HepG2 (cell line): Measurements from ENCODE around the gene S100A9. TPM values are rescaled to one million over a fixed set of nuclear protein-coding genes. Genes with fewer than 3 reads are reported as not detected.

ENCODE experiments used
- ATAC-seq: fragments of 200-7000 bp; cut with Tn5 transposase; 3 replicates; pipeline ENCODE4 v1.9.1; 2020; ENCODE audit warnings: mild to moderate bottlenecking, moderate library complexity
- BruUV-seq: library from RNA; stranded (reverse); fragments of 400-500 nt; replicated peaks from 2 replicates; lab custom pipeline; 2021; lab: Mats Ljungman, UMichigan
- CTCF ChIA-PET: fragments of 300-600 bp; formaldehyde crosslinking; extraction: SDS; loops from one replicate; lab custom pipeline; 2021; ENCODE audit warnings: low total read pairs, inconsistent platforms, low intra/inter-chr PET ratio; lab: Yijun Ruan, JAX
- POLR2A ChIA-PET: fragments of 350-600 bp; sonication (Branson Sonifier 250); formaldehyde crosslinking; loops from one replicate; lab custom pipeline; 2020; ENCODE audit warnings: antibody characterized with exemption, inconsistent platforms; lab: Yijun Ruan, JAX
- DNase-seq: peaks from one replicate; pipeline ENCODE4 v3.0.0-alpha.2; 2015; ENCODE audit warnings: low spot score
- FAIRE-seq: peaks from 3 replicates; lab custom pipeline; 2011; peaks lifted over from hg19 to GRCh38; lab: Jason Lieb, UNC
- H2AFZ ChIP-seq: one replicate; pipeline ENCODE4 v1.6.1; 2011; ENCODE audit warnings: low read length, inconsistent platforms
- H3K27ac ChIP-seq: fragments of 300-600 bp; 3 replicates; pipeline ENCODE4 v1.8.0; 2011; ENCODE audit warnings: mixed run types, mild to moderate bottlenecking, mixed read lengths, low read length, inconsistent platforms; ENCODE audit not compliant: insufficient read depth; ENCODE audit errors: extremely low read length
- H3K27me3 ChIP-seq, 2 experiments: fragments of 200-600 bp in 1 of 2; 2 replicates in 1 of 2; 3 replicates in 1 of 2; pipeline versions ENCODE4 v1.6.0 to v1.8.0; 2011; ENCODE audit warnings: low read length in 2 of 2, mild to moderate bottlenecking in 2 of 2, moderate library complexity in 2 of 2, inconsistent platforms in 1 of 2; ENCODE audit not compliant: insufficient read depth in 2 of 2, control insufficient read depth in 1 of 2
- H3K36me3 ChIP-seq, 2 experiments: fragments of 200-600 bp in 1 of 2; replicated peaks in 1 of 2; 2 replicates in 1 of 2; 3 replicates in 1 of 2; pipeline versions ENCODE4 v1.5.1 to v1.8.0; 2011; ENCODE audit warnings: low read length in 2 of 2, inconsistent platforms in 1 of 2; ENCODE audit not compliant: insufficient read depth in 2 of 2, control insufficient read depth in 1 of 2
- H3K4me1 ChIP-seq: 2 replicates; pipeline ENCODE4 v1.5.1; 2012; ENCODE audit warnings: low read length, inconsistent platforms; ENCODE audit not compliant: insufficient read depth
- H3K4me2 ChIP-seq: 2 replicates; pipeline ENCODE4 v1.6.0; 2011; ENCODE audit warnings: low read depth, low read length, inconsistent platforms
- H3K4me3 ChIP-seq, 3 experiments: fragments of 200-600 bp in 1 of 3; sonication (generic), shearing (Covaris generic) in 1 of 3; replicated peaks in 1 of 3; 2 replicates each; pipeline ENCODE4 v1.5.1; 2011 to 2016; ENCODE audit warnings: low read length in 3 of 3, inconsistent platforms in 2 of 3, low read depth in 2 of 3, mild to moderate bottlenecking in 2 of 3, control low read depth in 1 of 3, mixed read lengths in 1 of 3; ENCODE audit not compliant: insufficient read depth in 1 of 3
- H3K79me2 ChIP-seq: one replicate; pipeline ENCODE4 v1.6.1; 2011; ENCODE audit warnings: low read length, inconsistent platforms; ENCODE audit not compliant: insufficient read depth
- H3K9ac ChIP-seq: 2 replicates; pipeline ENCODE4 v1.6.0; 2011; ENCODE audit warnings: mild to moderate bottlenecking, low read depth, low read length, inconsistent platforms; ENCODE audit not compliant: insufficient read depth
- H3K9me3 ChIP-seq: 2 replicates; pipeline ENCODE4 v1.5.1; 2012; ENCODE audit warnings: mild to moderate bottlenecking, low read length
- H4K20me1 ChIP-seq: 2 replicates; pipeline ENCODE4 v1.6.0; 2011; ENCODE audit warnings: inconsistent platforms, mild to moderate bottlenecking, low read length, moderate library complexity; ENCODE audit not compliant: insufficient read depth
- ATF5 ChIP-seq: sonication (generic); formaldehyde crosslinking; IDR thresholded peaks from 2 replicates; pipeline ENCODE4 v1.4.0; 2020; ENCODE audit warnings: mild to moderate bottlenecking, low read depth, missing genetic modification reagents
- EHMT2 ChIP-seq: fragments of 200-600 bp; sonication (generic); IDR thresholded peaks from 2 replicates; pipeline ENCODE4 v1.7.0; 2017; ENCODE audit warnings: antibody characterized with exemption, low read depth, low read length, borderline replicate concordance
- ELF3 ChIP-seq: IDR thresholded peaks from 2 replicates; pipeline ENCODE4 v1.6.1; 2016; ENCODE audit warnings: missing genetic modification reagents, missing compliant biosample characterization
- HBP1 ChIP-seq: IDR thresholded peaks from 2 replicates; pipeline ENCODE4 v1.6.1; 2016; ENCODE audit warnings: low read depth, control low read depth
- PTBP1 ChIP-seq: fragments of 200-400 bp; formaldehyde crosslinking; IDR thresholded peaks from 2 replicates; pipeline ENCODE4 v1.6.1; 2018; ENCODE audit warnings: low read length, low read depth; ENCODE audit not compliant: poor library complexity, severe bottlenecking
- RARG ChIP-seq: sonication (generic); formaldehyde crosslinking; IDR thresholded peaks from 2 replicates; pipeline ENCODE4 v1.4.0; 2020; ENCODE audit warnings: low read depth, mild to moderate bottlenecking, missing genetic modification reagents
- ZBTB37 ChIP-seq: sonication (generic); formaldehyde crosslinking; IDR thresholded peaks from 2 replicates; pipeline ENCODE4 v1.4.0; 2020; ENCODE audit warnings: mild to moderate bottlenecking, missing genetic modification reagents
- ZFYVE20 ChIP-seq: sonication (generic); formaldehyde crosslinking; IDR thresholded peaks from 2 replicates; pipeline ENCODE4 v1.8.0; 2023; ENCODE audit warnings: low read depth, mild to moderate bottlenecking, moderate library complexity, missing genetic modification reagents, borderline replicate concordance
- ZNF12 ChIP-seq: sonication (generic); formaldehyde crosslinking; IDR thresholded peaks from 2 replicates; pipeline ENCODE4 v1.5.0; 2020; ENCODE audit warnings: missing genetic modification reagents
- ZNF205 ChIP-seq: IDR thresholded peaks from 2 replicates; pipeline ENCODE4 v1.6.1; 2018; ENCODE audit warnings: missing biosample characterization, missing genetic modification reagents
- ZNF460 ChIP-seq: sonication (generic); formaldehyde crosslinking; IDR thresholded peaks from 2 replicates; pipeline ENCODE4 v1.5.1; 2020; ENCODE audit warnings: missing genetic modification reagents, mild to moderate bottlenecking, borderline replicate concordance
- ZNF510 ChIP-seq: sonication (generic); formaldehyde crosslinking; IDR thresholded peaks from 2 replicates; pipeline ENCODE4 v1.4.0; 2020; ENCODE audit warnings: low read depth, mild to moderate bottlenecking, missing genetic modification reagents
- ZNF839 ChIP-seq: sonication (generic); formaldehyde crosslinking; IDR thresholded peaks from 2 replicates; pipeline ENCODE4 v1.4.0; 2020; ENCODE audit warnings: missing genetic modification reagents, mild to moderate bottlenecking, borderline replicate concordance
- ZNF879 ChIP-seq: sonication (generic); formaldehyde crosslinking; IDR thresholded peaks from 2 replicates; pipeline ENCODE4 v1.8.1; 2023; ENCODE audit warnings: missing genetic modification reagents
- WGBS: methylation state at CpG from one replicate; pipeline ENCODE4 v1.1.6; 2017; ENCODE audit warnings: low lambda C conversion rate; 5-methylcytosine and 5-hydroxymethylcytosine counted together
- in situ Hi-C: cut with HindIII; loops from 2 replicates; pipeline ENCODE4 v1.10.0; 2017; ENCODE audit warnings: low pct_unique_long_range_greater_than_20kb; ENCODE audit not compliant: extremely low pct_ligation_motif_present
- intact Hi-C: fragments of 100-400 bp; cut with micrococcal nuclease; formaldehyde crosslinking; loops from one replicate; pipeline ENCODE4 v1.10.0; 2022; ENCODE audit not compliant: unreplicated experiment
- polyA plus RNA-seq, 8 experiments: library from polyadenylated mRNA; depleted of rRNA in 3 of 8; stranded (reverse) in 7 of 8; unstranded in 1 of 8; fragments of >200 nt; fragmentation: Illumina TruSeq in 4 of 8; extraction: Trizol in 4 of 8; gene quantifications; 2 replicates each; pipeline versions ENCODE4 v1.2.1 to v1.2.3, GENCODE V29; 2011 to 2016; ENCODE audit warnings: low read depth in 4 of 8, missing spikeins in 1 of 8, mixed read lengths in 1 of 8; ENCODE audit not compliant: insufficient read depth in 1 of 8
- total RNA-seq, 5 experiments: library from RNA; depleted of rRNA; stranded (reverse); fragments of >200 nt; fragmentation: Illumina TruSeq; extraction: Trizol; gene quantifications; 2 replicates each; pipeline ENCODE4 v1.2.3, GENCODE V29; 2016; ENCODE audit warnings: low read depth in 1 of 5

Gene S100A9
- total and polyA plus RNA-seq, 2 of the 13 experiments (the other 11 are each of a cell fraction or from before 2014, with no cell fraction given), result 0.31 to 0.69 TPM

- Histone ChIP-seq H3K79me2 (no peaks in the 10 kb centered on the region), H3K4me1 (no peaks in the 10 kb centered on the region), H4K20me1 (no peaks in the 10 kb centered on the region), H2AFZ (no peak overlapping the region), H3K27me3 (peaks cover 2 to 11% of the 10 kb centered on the region in 2 experiments; a peak in 4 of 5 replicates), H3K4me2 (no peak overlapping the region)
- POLR2A ChIA-PET, result no interaction called here
- ATAC-seq, result no peak
- 0% methylated on average over 5 of the region's 7 CpGs for WGBS
- no peak for TF ChIP-seq ZNF205
- no peak for TF ChIP-seq ELF3 (CRISPR knock-in tag)
- no peak for TF ChIP-seq HBP1 (CRISPR knock-in tag)
- no peak for TF ChIP-seq PTBP1
- TF ChIP-seq ZNF839 (CRISPR knock-in tag), result no peak
- no peak for TF ChIP-seq ZNF12 (CRISPR knock-in tag)
- no peak for TF ChIP-seq ATF5 (CRISPR knock-in tag)
- no peak for TF ChIP-seq ZFYVE20 (CRISPR knock-in tag)
- no peak for TF ChIP-seq ZNF460 (CRISPR knock-in tag)
- no peak for TF ChIP-seq ZNF510 (CRISPR knock-in tag)
- no peak for TF ChIP-seq ZBTB37
- no peak for TF ChIP-seq ZNF879 (CRISPR knock-in tag)
- no peak for TF ChIP-seq EHMT2
- TF ChIP-seq RARG (CRISPR knock-in tag), result no peak
- TF ChIP-seq, all 625 proteins: peak for 0
- CTCF ChIA-PET, result no interaction called here
- Histone ChIP-seq H3K36me3 (no peaks in the 10 kb centered on the region), H3K27ac (no peak overlapping the region), H3K9ac (no peak overlapping the region), H3K4me3 (no peak overlapping the region), H3K9me3 (no peaks in the 10 kb centered on the region)
- intact Hi-C loops, result no loop called here
- DNase-seq (no peak), FAIRE-seq (no peak)
- BruUV-seq, result no TSS peak
- in situ Hi-C loops, result no loop called here
Measured at GRCh38 chr1:153310526-153310925, 47.1 kb upstream of the S100A9 start.
